Measurements from ENCODE around the gene THSD4. TPM values are rescaled to one million over a fixed set of nuclear protein-coding genes. Genes with fewer than 3 reads are reported as not detected.
A peak's percentile ranks its signal among the peaks of the same experiment; 100 is the strongest.
"Not testable (repeated sequence)": the region's sequence is repeated elsewhere in the genome, so short reads cannot be mapped to it uniquely, and the experiment has no call there.

Gene THSD4
- total RNA-seq, 6 donors from 2014 or later, result 16.8 to 39.7 (median 21.7) TPM

DNA sequence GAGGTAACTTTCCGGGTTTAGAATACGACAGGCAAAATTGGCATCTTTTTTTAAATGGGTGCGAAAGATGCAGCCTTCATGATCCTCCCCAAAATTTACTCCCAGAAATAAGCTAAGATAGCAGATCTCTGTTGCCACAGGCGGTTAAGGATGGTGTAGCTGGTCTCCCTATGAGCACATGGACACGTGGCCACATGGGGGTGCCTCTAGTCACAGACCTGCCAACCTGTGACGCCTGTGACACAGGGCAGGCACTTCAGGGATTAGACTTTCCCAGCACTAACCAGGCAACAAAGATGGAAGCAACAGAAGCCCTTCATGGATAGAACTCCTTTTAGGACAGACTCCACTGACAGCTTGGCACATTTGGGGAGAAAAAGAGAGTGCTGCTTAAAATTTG lies 320.3 kb downstream of the THSD4 start:
- Histone ChIP-seq H3K27me3 (no peaks in the 10 kb centered on the region), H3K4me3 (no peak overlapping the region), H3K27ac (no peak overlapping the region), H3K36me3 (no peaks in the 10 kb centered on the region), H3K9me3 (no peaks in the 10 kb centered on the region), H3K4me1 (peaks cover 0 to 4% (median 2%) of the 10 kb centered on the region in 4 donors)
- ATAC-seq (ENCODE audit: low FRiP score in 2 of 2) (no peak), DNase-seq (no peak)
- TF ChIP-seq POLR2AphosphoS5 (IDR thresholded peaks at IDR 0.05) (no peak), POLR2A (IDR thresholded peaks at IDR 0.05) (no peak), EP300 (IDR thresholded peaks at IDR 0.05) (no peak), CTCF (IDR thresholded peaks at IDR 0.05) (no peak)
- 66 to 85% methylated on average over 4 to 6 of the region's 6 CpGs for WGBS, 2 donors

DNA sequence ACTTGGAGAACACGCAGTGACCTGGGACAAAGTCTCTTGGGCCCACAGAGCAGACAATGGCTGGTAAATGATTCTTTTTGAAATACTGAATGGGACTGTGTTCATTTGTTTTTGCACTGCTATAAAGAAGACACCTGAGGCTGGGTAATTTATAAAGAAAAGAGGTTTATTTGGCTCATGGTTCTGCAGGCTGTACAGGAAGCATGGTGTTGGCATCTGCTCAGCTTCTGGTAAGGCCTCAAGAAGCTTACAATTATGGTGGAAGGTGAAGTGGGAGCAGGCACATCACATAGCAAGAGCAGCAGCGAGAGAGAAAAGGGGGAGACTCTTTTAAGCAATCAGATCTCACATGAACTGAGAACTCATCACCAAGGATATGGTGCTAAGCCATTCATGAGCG lies 321.6 kb downstream of the THSD4 start:
- no peak overlapping the region for H3K27ac ChIP-seq
- WGBS, 2 donors, result 88 to 94% methylated on average over 3 of the region's 3 CpGs

DNA sequence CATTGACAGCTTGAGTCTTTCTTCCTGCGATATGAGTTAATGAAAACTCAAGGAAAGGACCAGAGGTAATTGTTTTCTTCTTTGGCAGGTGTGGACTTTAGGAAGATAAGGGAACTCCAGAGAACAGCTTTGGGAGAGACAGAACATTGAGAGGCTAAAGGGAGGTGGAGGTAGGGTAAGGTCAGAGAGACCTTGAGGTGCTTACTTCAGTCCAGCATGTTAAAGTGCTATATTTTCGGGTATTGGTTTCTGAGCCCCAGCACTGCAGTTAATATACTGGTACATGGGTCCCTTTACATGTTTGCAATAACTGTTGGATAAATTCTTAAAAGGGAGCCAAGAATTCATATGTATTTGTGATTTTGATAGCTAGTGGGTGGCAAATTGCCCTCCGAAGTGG lies 322.1 kb downstream of the THSD4 start:
- peak overlapping the region in 2 of 4 donors; percentile 1 to 28 for H3K27ac ChIP-seq
- no peak for ATAC-seq (ENCODE audit: low FRiP score in 2 of 2)

More for the DNA sequence above, 321.6 kb downstream of the THSD4 start:
- H3K36me3 ChIP-seq, result no peaks in the 10 kb centered on the region
- no peak for TF ChIP-seq CTCF (IDR thresholded peaks at IDR 0.05)
- no peak for TF ChIP-seq POLR2AphosphoS5 (IDR thresholded peaks at IDR 0.05)
- no peak for TF ChIP-seq EP300 (IDR thresholded peaks at IDR 0.05)
- no peak for TF ChIP-seq POLR2A (IDR thresholded peaks at IDR 0.05)
- H3K9me3 ChIP-seq, result no peaks in the 10 kb centered on the region
- H3K27me3 ChIP-seq, result no peaks in the 10 kb centered on the region
- DNase-seq (no peak), ATAC-seq (ENCODE audit: low FRiP score in 2 of 2) (no peak)
- peaks cover 0 to 7% (median 2%) of the 10 kb centered on the region in 4 donors for H3K4me1 ChIP-seq
- no peak overlapping the region for H3K4me3 ChIP-seq

DNA sequence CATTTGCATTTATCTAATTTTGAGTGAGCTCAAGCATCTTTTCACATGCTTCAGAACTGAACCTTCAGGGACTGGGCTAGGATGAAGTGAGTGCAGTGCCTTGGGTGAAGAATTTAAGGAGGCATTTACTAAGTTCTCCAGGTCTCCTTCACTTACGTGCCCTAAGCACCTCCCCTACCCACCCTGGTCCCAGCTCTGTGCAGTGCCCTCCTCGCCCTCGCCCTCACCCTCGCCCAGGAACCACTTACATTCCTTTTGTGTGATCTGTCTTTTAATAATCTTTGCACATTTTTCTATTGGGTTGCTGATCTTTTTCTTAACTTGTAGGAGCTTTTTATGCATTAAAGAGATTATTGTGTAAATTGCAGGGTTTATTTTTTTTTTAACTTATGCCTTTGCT lies 322.6 kb downstream of the THSD4 start:
- WGBS, 2 donors, result 56 to 70% methylated on average over 4 of the region's 4 CpGs
- Histone ChIP-seq H3K27me3 (no peaks in the 10 kb centered on the region), H3K4me1 (peaks cover 0 to 7% (median 2%) of the 10 kb centered on the region in 4 donors), H3K36me3 (no peaks in the 10 kb centered on the region), H3K4me3 (no peak overlapping the region), H3K27ac (peak overlapping the region in 2 of 4 donors; percentile 1 to 28), H3K9me3 (no peaks in the 10 kb centered on the region)
- peak in 1 of 2 donors; percentile 38 for DNase-seq
- no peak for TF ChIP-seq POLR2A (IDR thresholded peaks at IDR 0.05)
- TF ChIP-seq POLR2AphosphoS5 (IDR thresholded peaks at IDR 0.05), result no peak
- TF ChIP-seq EP300 (IDR thresholded peaks at IDR 0.05), result no peak
- no peak for TF ChIP-seq CTCF (IDR thresholded peaks at IDR 0.05)
- peak; percentile 36 to 90 for ATAC-seq (ENCODE audit: low FRiP score in 2 of 2)

More for the DNA sequence above, 322.1 kb downstream of the THSD4 start:
- Histone ChIP-seq H3K36me3 (no peaks in the 10 kb centered on the region), H3K27me3 (no peaks in the 10 kb centered on the region), H3K4me3 (no peak overlapping the region), H3K9me3 (no peaks in the 10 kb centered on the region), H3K4me1 (peaks cover 0 to 7% (median 2%) of the 10 kb centered on the region in 4 donors)
- DNase-seq, result no peak
- TF ChIP-seq CTCF (IDR thresholded peaks at IDR 0.05) (no peak), POLR2A (IDR thresholded peaks at IDR 0.05) (no peak), EP300 (IDR thresholded peaks at IDR 0.05) (no peak), POLR2AphosphoS5 (IDR thresholded peaks at IDR 0.05) (no peak)
- WGBS, 2 donors, result 47 to 93% methylated on average over 2 to 3 of the region's 3 CpGs

GRCh38 chr15:71439478-71439877 lies 324.2 kb downstream of the THSD4 start:
- WGBS, 2 donors, result 79 to 95% methylated on average over 2 of the region's 2 CpGs
- DNase-seq, H3K9me3 ChIP-seq: not testable (repeated sequence)

More at GRCh38 chr15:71439478-71439877, 324.2 kb downstream of the THSD4 start:
- not testable (repeated sequence) for ATAC-seq (ENCODE audit: low FRiP score in 2 of 2); H3K4me3 ChIP-seq; H3K27me3 ChIP-seq; H3K27ac ChIP-seq; H3K36me3 ChIP-seq
- H3K4me1 ChIP-seq, result peaks cover 0 to 15% (median 7%) of the 10 kb centered on the region in 4 donors

Measured in upper lobe of left lung (tissue), 6 donors.